Natural killer cell treated with Interleukin-12 subunit alpha and Interleukin-12 subunit beta and Interleukin-15 and Interleukin-18, amount 100 ng/mL, for 72 hours (primary cell): ENCODE data around the gene UBE2Q2. TPM values are rescaled to one million over a fixed set of nuclear protein-coding genes. Genes with fewer than 3 reads are reported as not detected.
"Not testable (repeated sequence)": the region's sequence is repeated elsewhere in the genome, so short reads cannot be mapped to it uniquely, and the experiment has no call there.

Experiments
- ATAC-seq, 2 donors: fragments of 150-1000 bp; cut with Tn5 transposase in 1 of 2; sonication (Bioruptor Pico), chemical (Tn5 transposase) in 1 of 2; 2 replicates each; pipeline ENCODE4 v1.10.0; 2021
- DNase-seq: peaks from one replicate; pipeline ENCODE4 v3.0.0; 2022; ENCODE audit warnings: low spot score
- H3K27ac Mint-ChIP-seq, 2 donors: 1 replicate in 1 of 2; 2 replicates in 1 of 2; pipeline ENCODE4 v1.8.0; 2022; ENCODE audit warnings: mixed read lengths in 2 of 2, mild to moderate bottlenecking in 1 of 2, moderate library complexity in 1 of 2
- H3K27me3 Mint-ChIP-seq, 2 donors: 1 replicate in 1 of 2; 2 replicates in 1 of 2; pipeline ENCODE4 v1.8.0; 2022; ENCODE audit warnings: mixed read lengths in 2 of 2
- H3K36me3 Mint-ChIP-seq: one replicate; pipeline ENCODE4 v1.8.0; 2022; ENCODE audit warnings: mixed read lengths
- H3K4me1 Mint-ChIP-seq, 2 donors: 1 replicate in 1 of 2; 2 replicates in 1 of 2; pipeline ENCODE4 v1.8.0; 2022; ENCODE audit warnings: low read depth in 2 of 2, mixed read lengths in 2 of 2, mild to moderate bottlenecking in 1 of 2
- H3K4me3 Mint-ChIP-seq: one replicate; pipeline ENCODE4 v1.8.0; 2022; ENCODE audit warnings: mixed read lengths
- H3K9me3 Mint-ChIP-seq: 2 replicates; pipeline ENCODE4 v1.8.0; 2022; ENCODE audit warnings: mixed read lengths
- total RNA-seq, 2 donors: library from RNA; stranded (reverse); gene quantifications; one replicate each; pipeline ENCODE4 v1.2.3, GENCODE V29; 2022

The UBE2Q2 gene
- total RNA-seq, result 10 to 100 TPM; 23.9 to 38.5 TPM

- peak; percentile 84 to 87 for ATAC-seq
- peaks cover 36 to 47% of the 10 kb centered on the region in 2 donors for H3K4me1 Mint-ChIP-seq
- H3K27ac Mint-ChIP-seq, result peak within 1 kb of the TSS; percentile 75 to 89
- H3K36me3 Mint-ChIP-seq, result peaks cover 13% of the 10 kb centered on the region
- H3K4me3 Mint-ChIP-seq, result peak within 1 kb of the TSS; percentile 98
- H3K9me3 Mint-ChIP-seq, result no peaks in the 10 kb centered on the region
- no peaks in the 10 kb centered on the region for H3K27me3 Mint-ChIP-seq
- DNase-seq, result peak; percentile 82
Measured at GRCh38 chr15:75842722-75843677, at the start of gene UBE2Q2. Gene UBE2Q2 (plus strand): TSS chr15:75843447. CDS start chr15:75843667, 220 bp downstream.

DNA sequence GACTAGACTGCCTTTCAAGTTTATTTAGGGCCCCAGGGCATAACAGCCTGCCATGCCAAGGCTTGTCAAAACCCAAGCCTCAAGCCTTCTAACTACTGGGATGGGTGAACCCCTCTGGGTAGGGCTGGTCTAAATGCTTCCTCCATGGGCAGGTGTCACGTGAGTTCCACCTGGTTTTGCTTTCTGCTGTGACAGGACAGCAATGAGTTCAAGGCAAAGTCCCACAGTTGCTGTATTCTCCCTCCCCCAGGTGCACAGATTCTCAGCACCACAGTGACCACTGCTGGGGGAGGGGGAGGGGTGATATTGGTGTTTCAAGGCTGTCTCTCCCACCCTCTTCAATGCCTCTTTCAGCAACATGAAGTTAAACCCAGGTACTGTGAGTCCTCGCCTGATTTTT lies 46.9 kb upstream of the UBE2Q2 start:
- DNase-seq, result no peak
- ATAC-seq, result no peak
- Mint-ChIP-seq H3K4me1 (peaks cover 0 to 2% of the 10 kb centered on the region in 2 donors), H3K36me3 (no peaks in the 10 kb centered on the region), H3K4me3 (no peak overlapping the region), H3K9me3 (no peaks in the 10 kb centered on the region), H3K27ac (no peak overlapping the region), H3K27me3 (peaks cover 31 to 51% of the 10 kb centered on the region in 2 donors)

- not testable (repeated sequence) for H3K4me3 Mint-ChIP-seq, H3K36me3 Mint-ChIP-seq, ATAC-seq, H3K27ac Mint-ChIP-seq, H3K9me3 Mint-ChIP-seq, DNase-seq
- H3K27me3 Mint-ChIP-seq, result peaks cover 38 to 60% of the 10 kb centered on the region in 2 donors
- peaks cover 0 to 10% of the 10 kb centered on the region in 2 donors for H3K4me1 Mint-ChIP-seq
Measured at GRCh38 chr15:75797146-75797545, 46.1 kb upstream of the UBE2Q2 start.

DNA sequence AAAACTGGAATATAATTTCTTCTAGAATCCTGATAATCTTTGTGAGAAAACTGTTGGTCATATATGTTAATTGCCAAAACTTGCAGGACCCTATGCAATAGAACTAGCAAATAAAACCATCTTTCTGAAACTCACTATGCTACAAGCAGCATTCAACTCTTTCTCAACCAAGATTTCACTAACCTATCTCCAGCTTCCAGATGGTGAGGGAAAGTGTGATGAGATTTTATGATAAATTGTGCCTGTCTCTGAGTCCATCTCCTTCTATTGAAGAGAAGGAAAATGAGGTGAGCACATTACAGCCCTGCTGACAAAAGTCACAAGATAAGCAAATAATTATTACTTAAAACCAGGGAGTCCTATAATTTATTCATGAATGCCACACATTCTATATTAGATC lies 44.1 kb upstream of the UBE2Q2 start:
- no peaks in the 10 kb centered on the region for H3K36me3 Mint-ChIP-seq
- peaks cover 0 to 11% of the 10 kb centered on the region in 2 donors for H3K4me1 Mint-ChIP-seq
- no peak overlapping the region for H3K4me3 Mint-ChIP-seq
- H3K27ac Mint-ChIP-seq, result no peak overlapping the region
- H3K27me3 Mint-ChIP-seq, result peaks cover 38 to 55% of the 10 kb centered on the region in 2 donors
- no peaks in the 10 kb centered on the region for H3K9me3 Mint-ChIP-seq
- ATAC-seq (no peak), DNase-seq (no peak)

DNA sequence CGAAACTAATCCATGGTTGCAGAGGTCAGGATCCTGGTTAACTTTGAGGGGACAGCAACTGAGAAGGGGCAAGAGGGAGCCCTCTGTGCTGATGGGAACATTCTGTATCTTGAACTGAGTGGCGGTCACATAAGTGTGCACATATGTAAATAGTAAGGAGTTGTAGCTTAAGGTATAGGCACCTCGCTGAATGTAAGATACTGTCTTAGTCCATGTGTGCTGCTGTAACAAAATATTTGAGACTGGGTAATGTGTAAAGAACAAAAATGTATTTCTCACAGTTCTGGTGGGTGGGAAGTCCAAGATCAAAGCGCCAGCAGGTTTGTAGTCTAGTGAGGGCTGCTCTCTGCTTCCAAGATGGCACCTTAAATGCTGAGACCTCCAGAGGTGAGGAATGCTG lies 42.8 kb upstream of the UBE2Q2 start:
- H3K27ac Mint-ChIP-seq, ATAC-seq, H3K36me3 Mint-ChIP-seq, H3K9me3 Mint-ChIP-seq, H3K4me3 Mint-ChIP-seq, DNase-seq: not testable (repeated sequence)
- Mint-ChIP-seq H3K4me1 (peaks cover 0 to 11% of the 10 kb centered on the region in 2 donors), H3K27me3 (peaks cover 39 to 46% of the 10 kb centered on the region in 2 donors)

- Mint-ChIP-seq H3K4me3 (peak overlapping the region; percentile 9), H3K27ac (no peak overlapping the region), H3K9me3 (no peaks in the 10 kb centered on the region), H3K27me3 (peaks cover 44 to 49% of the 10 kb centered on the region in 2 donors), H3K36me3 (no peaks in the 10 kb centered on the region), H3K4me1 (peaks cover 0 to 11% of the 10 kb centered on the region in 2 donors)
- ATAC-seq (peak; percentile 98 to 99), DNase-seq (peak; percentile 83)
Measured at GRCh38 chr15:75801859-75802593, 41.2 kb upstream of the UBE2Q2 start.

- not testable (repeated sequence) for H3K9me3 Mint-ChIP-seq, ATAC-seq, H3K4me3 Mint-ChIP-seq, H3K27ac Mint-ChIP-seq, DNase-seq, H3K4me1 Mint-ChIP-seq, H3K36me3 Mint-ChIP-seq
- peaks cover 8 to 20% of the 10 kb centered on the region in 2 donors for H3K27me3 Mint-ChIP-seq
Measured at GRCh38 chr15:75807486-75807885, 35.8 kb upstream of the UBE2Q2 start.

GRCh38 chr15:75808009-75808408 lies 35.2 kb upstream of the UBE2Q2 start:
- H3K4me1 Mint-ChIP-seq, H3K27ac Mint-ChIP-seq, H3K4me3 Mint-ChIP-seq, ATAC-seq, DNase-seq, H3K9me3 Mint-ChIP-seq, H3K36me3 Mint-ChIP-seq: not testable (repeated sequence)
- peaks cover 8 to 20% of the 10 kb centered on the region in 2 donors for H3K27me3 Mint-ChIP-seq

- Mint-ChIP-seq H3K9me3 (no peaks in the 10 kb centered on the region), H3K36me3 (no peaks in the 10 kb centered on the region), H3K4me1 (no peaks in the 10 kb centered on the region), H3K27me3 (peaks cover 8 to 24% of the 10 kb centered on the region in 2 donors), H3K27ac (no peak overlapping the region), H3K4me3 (no peak overlapping the region)
- no peak for DNase-seq
- ATAC-seq, result no peak
Measured at GRCh38 chr15:75808563-75808962, 34.7 kb upstream of the UBE2Q2 start.

- DNase-seq (no peak), ATAC-seq (peak in 1 of 2 donors; percentile 55)
- Mint-ChIP-seq H3K9me3 (no peaks in the 10 kb centered on the region), H3K36me3 (no peaks in the 10 kb centered on the region), H3K4me3 (no peak overlapping the region), H3K4me1 (no peaks in the 10 kb centered on the region), H3K27me3 (peaks cover 8 to 20% of the 10 kb centered on the region in 2 donors), H3K27ac (no peak overlapping the region)
Measured at GRCh38 chr15:75809986-75810750, 33.1 kb upstream of the UBE2Q2 start.

- Mint-ChIP-seq H3K36me3 (no peaks in the 10 kb centered on the region), H3K4me1 (peaks cover 0 to under 1% of the 10 kb centered on the region in 2 donors), H3K27ac (no peak overlapping the region), H3K4me3 (no peak overlapping the region), H3K27me3 (peaks cover 7 to 15% of the 10 kb centered on the region in 2 donors), H3K9me3 (no peaks in the 10 kb centered on the region)
- DNase-seq, result no peak
- ATAC-seq, result no peak
Measured at GRCh38 chr15:75810874-75811498, 32.3 kb upstream of the UBE2Q2 start.

- Mint-ChIP-seq H3K9me3 (no peaks in the 10 kb centered on the region), H3K36me3 (no peaks in the 10 kb centered on the region), H3K27ac (no peak overlapping the region), H3K27me3 (peaks cover under 1 to 9% of the 10 kb centered on the region in 2 donors), H3K4me1 (peaks cover 0 to 7% of the 10 kb centered on the region in 2 donors), H3K4me3 (no peak overlapping the region)
- DNase-seq, result no peak
- ATAC-seq, result no peak
Measured at GRCh38 chr15:75811626-75812025, 31.6 kb upstream of the UBE2Q2 start.

- Mint-ChIP-seq H3K27me3 (peaks cover 0 to 9% of the 10 kb centered on the region in 2 donors), H3K9me3 (no peaks in the 10 kb centered on the region), H3K36me3 (no peaks in the 10 kb centered on the region), H3K4me1 (peaks cover 4 to 17% of the 10 kb centered on the region in 2 donors), H3K27ac (no peak overlapping the region), H3K4me3 (no peak overlapping the region)
- DNase-seq (no peak), ATAC-seq (no peak)
Measured at GRCh38 chr15:75814794-75815193, 28.5 kb upstream of the UBE2Q2 start.
